Osteocyte (in vitro differentiated cells): Measurements from ENCODE around the gene GALNT15. TPM values are rescaled to one million over a fixed set of nuclear protein-coding genes. Genes with fewer than 3 reads are reported as not detected.

ENCODE experiments used
- DNase-seq: peaks from one replicate; pipeline ENCODE4 v3.0.0; 2021; ENCODE audit warnings: mixed read lengths; ENCODE audit not compliant: unreplicated experiment; ENCODE audit errors: extremely low spot score
- H3K27ac Mint-ChIP-seq: one replicate; pipeline ENCODE4 v1.8.0; 2021; ENCODE audit warnings: mild to moderate bottlenecking, mixed read lengths; ENCODE audit not compliant: unreplicated experiment
- H3K27me3 Mint-ChIP-seq: one replicate; pipeline ENCODE4 v1.8.0; 2021; ENCODE audit warnings: mixed read lengths; ENCODE audit not compliant: unreplicated experiment
- H3K36me3 Mint-ChIP-seq: one replicate; pipeline ENCODE4 v1.8.0; 2021; ENCODE audit warnings: mixed read lengths; ENCODE audit not compliant: unreplicated experiment
- H3K4me1 Mint-ChIP-seq: one replicate; pipeline ENCODE4 v1.8.0; 2021; ENCODE audit warnings: mixed read lengths; ENCODE audit not compliant: unreplicated experiment
- H3K4me3 Mint-ChIP-seq: one replicate; pipeline ENCODE4 v1.8.0; 2021; ENCODE audit warnings: mild to moderate bottlenecking, moderate library complexity, mixed read lengths; ENCODE audit not compliant: unreplicated experiment
- H3K9me3 Mint-ChIP-seq: one replicate; pipeline ENCODE4 v1.8.0; 2021; ENCODE audit warnings: mixed read lengths; ENCODE audit not compliant: unreplicated experiment
- CTCF ChIP-seq: fragments of 200-600 bp; sonication (generic); IDR thresholded peaks from 2 replicates; pipeline ENCODE4 v1.5.0; 2021; ENCODE audit warnings: antibody characterized with exemption, mild to moderate bottlenecking, moderate library complexity
- total RNA-seq: library from RNA; stranded (reverse); gene quantifications from 2 replicates; pipeline ENCODE4 v1.2.1, GENCODE V29; 2021

GALNT15 gene
- total RNA-seq, 1 donor from 2014 or later = 0.56 TPM

GRCh38 chr3:16191591-16191990 lies 17.1 kb downstream of the GALNT15 start:
- no peaks in the 10 kb centered on the region for H3K4me1 Mint-ChIP-seq

DNA sequence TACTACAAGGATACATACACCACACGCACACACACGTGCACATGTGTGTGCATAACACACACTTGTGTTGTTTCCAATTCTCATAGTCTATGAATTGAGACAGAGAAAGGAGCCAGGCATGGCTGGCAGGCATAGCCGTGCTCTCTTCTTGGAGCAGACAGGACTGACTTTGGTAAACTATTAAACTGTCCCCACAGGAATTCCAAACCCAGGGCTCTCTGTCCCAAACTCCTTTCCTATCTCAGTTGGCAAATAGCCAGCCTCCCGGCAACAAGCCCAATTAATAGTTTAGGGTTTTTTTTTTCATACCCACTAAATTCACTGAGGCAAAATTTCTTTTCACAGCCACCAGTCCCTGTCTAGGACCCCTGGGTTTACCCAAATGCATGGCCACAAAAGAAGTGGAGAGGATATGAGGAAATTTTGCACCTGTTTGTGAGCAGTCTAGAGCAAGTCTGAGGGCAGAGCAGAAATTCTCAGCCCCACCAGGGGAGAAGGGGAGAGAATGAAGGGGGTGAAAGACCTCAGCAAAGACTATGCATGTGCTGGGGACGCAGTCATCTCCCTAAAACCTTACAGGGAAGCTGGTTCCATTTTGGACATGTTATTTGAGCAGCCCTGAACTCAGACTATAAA lies 17.8 kb downstream of the GALNT15 start:
- Mint-ChIP-seq H3K36me3 (no peaks in the 10 kb centered on the region), H3K4me1 (no peaks in the 10 kb centered on the region), H3K9me3 (no peaks in the 10 kb centered on the region), H3K4me3 (no peak overlapping the region), H3K27me3 (peaks cover 27% of the 10 kb centered on the region), H3K27ac (no peak overlapping the region)
- no peak for DNase-seq
- no peak for TF ChIP-seq CTCF

More at GRCh38 chr3:16191591-16191990, 17.1 kb downstream of the GALNT15 start:
- H3K27me3 Mint-ChIP-seq = peaks cover 27% of the 10 kb centered on the region
- TF ChIP-seq CTCF = no peak
- DNase-seq = no peak
- no peaks in the 10 kb centered on the region for H3K36me3 Mint-ChIP-seq
- no peaks in the 10 kb centered on the region for H3K9me3 Mint-ChIP-seq
- no peak overlapping the region for H3K4me3 Mint-ChIP-seq
- H3K27ac Mint-ChIP-seq = no peak overlapping the region

- H3K36me3 Mint-ChIP-seq = no peaks in the 10 kb centered on the region
- no peaks in the 10 kb centered on the region for H3K4me1 Mint-ChIP-seq
- H3K27ac Mint-ChIP-seq = no peak overlapping the region
- H3K4me3 Mint-ChIP-seq = no peak overlapping the region
- no peak for TF ChIP-seq CTCF
- DNase-seq = no peak
- H3K27me3 Mint-ChIP-seq = peaks cover 6% of the 10 kb centered on the region
- H3K9me3 Mint-ChIP-seq = no peaks in the 10 kb centered on the region
Measured at GRCh38 chr3:16198427-16198826, 23.9 kb downstream of the GALNT15 start.

DNA sequence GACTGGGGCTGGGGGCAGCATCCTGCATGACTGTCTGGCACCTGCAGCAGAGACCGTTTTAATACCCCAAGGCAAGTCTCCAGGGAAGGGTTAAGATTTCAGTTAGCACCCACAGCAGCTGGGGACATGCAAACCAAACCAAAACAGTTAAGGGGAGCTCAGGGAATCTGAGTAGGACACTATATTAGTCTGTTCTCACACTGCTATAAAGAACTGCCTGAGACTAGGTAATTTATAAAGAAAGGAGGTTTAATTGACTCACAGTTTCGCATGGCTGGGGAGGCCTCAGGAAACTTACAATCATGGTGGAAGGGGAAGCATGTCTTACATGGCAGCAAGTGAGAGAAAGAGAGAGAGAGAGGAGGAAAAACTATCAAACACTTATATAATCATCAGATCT lies 25.3 kb downstream of the GALNT15 start:
- no peaks in the 10 kb centered on the region for H3K36me3 Mint-ChIP-seq
- H3K27ac Mint-ChIP-seq = no peak overlapping the region
- no peaks in the 10 kb centered on the region for H3K9me3 Mint-ChIP-seq
- no peak for DNase-seq
- peaks cover 5% of the 10 kb centered on the region for H3K27me3 Mint-ChIP-seq
- H3K4me3 Mint-ChIP-seq = no peak overlapping the region
- H3K4me1 Mint-ChIP-seq = no peaks in the 10 kb centered on the region
- no peak for TF ChIP-seq CTCF

- no peaks in the 10 kb centered on the region for H3K4me1 Mint-ChIP-seq
- no peak for TF ChIP-seq CTCF
- H3K9me3 Mint-ChIP-seq = no peaks in the 10 kb centered on the region
- no peak overlapping the region for H3K27ac Mint-ChIP-seq
- no peak overlapping the region for H3K4me3 Mint-ChIP-seq
- H3K36me3 Mint-ChIP-seq = no peaks in the 10 kb centered on the region
- DNase-seq = no peak
- H3K27me3 Mint-ChIP-seq = peaks cover 9% of the 10 kb centered on the region
Measured at GRCh38 chr3:16200411-16200810, 25.9 kb downstream of the GALNT15 start.
